ENCODE data around the gene CDH5. TPM values are rescaled to one million over a fixed set of nuclear protein-coding genes. Genes with fewer than 3 reads are reported as not detected.
A peak's percentile ranks its signal among the peaks of the same experiment; 100 is the strongest.

CDH5 gene
- total RNA-seq, 1 donor from 2014 or later = 263 TPM

- no peak for DNase-seq (ENCODE audit: low read depth in 2 of 2)
These were observed 5.8 kb downstream of the CDH5 start for GRCh38 chr16:66372078-66372897.

GRCh38 chr16:66372898-66373155 lies 6.3 kb downstream of the CDH5 start:
- no peak for DNase-seq (ENCODE audit: low read depth in 2 of 2)

GRCh38 chr16:66373667-66374066 lies 7.2 kb downstream of the CDH5 start:
- no peak for DNase-seq (ENCODE audit: low read depth in 2 of 2)

- no peak for DNase-seq (ENCODE audit: low read depth in 2 of 2)
These were observed 7.7 kb downstream of the CDH5 start for GRCh38 chr16:66374176-66374575.

- peak in 1 of 2 donors; percentile 70 for DNase-seq (ENCODE audit: low read depth in 2 of 2)
These were observed 9.0 kb downstream of the CDH5 start for GRCh38 chr16:66375451-66375850.

GRCh38 chr16:66376114-66376513 lies 9.6 kb downstream of the CDH5 start:
- DNase-seq (ENCODE audit: low read depth in 2 of 2) = peak in 1 of 2 donors; percentile 32

GRCh38 chr16:66376577-66377305 lies 10.2 kb downstream of the CDH5 start:
- peak in 1 of 2 donors; percentile 72 for DNase-seq (ENCODE audit: low read depth in 2 of 2)

- DNase-seq (ENCODE audit: low read depth in 2 of 2) = no peak
These were observed 10.8 kb downstream of the CDH5 start for GRCh38 chr16:66377324-66377723.

GRCh38 chr16:66378741-66379570 lies 12.5 kb downstream of the CDH5 start:
- DNase-seq (ENCODE audit: low read depth in 2 of 2) = no peak

- DNase-seq (ENCODE audit: low read depth in 2 of 2) = no peak
These were observed 13.1 kb downstream of the CDH5 start for GRCh38 chr16:66379571-66379941.

GRCh38 chr16:66380421-66380820 lies 13.9 kb downstream of the CDH5 start:
- DNase-seq (ENCODE audit: low read depth in 2 of 2) = no peak

GRCh38 chr16:66381585-66382170 lies 15.2 kb downstream of the CDH5 start:
- DNase-seq (ENCODE audit: low read depth in 2 of 2) = peak in 1 of 2 donors; percentile 56

GRCh38 chr16:66382171-66382965 lies 15.9 kb downstream of the CDH5 start:
- peak; percentile 84 to 98 for DNase-seq (ENCODE audit: low read depth in 2 of 2)

GRCh38 chr16:66382966-66383299 lies 16.4 kb downstream of the CDH5 start:
- DNase-seq (ENCODE audit: low read depth in 2 of 2) = peak in 1 of 2 donors; percentile 91

GRCh38 chr16:66383551-66383950 lies 17.1 kb downstream of the CDH5 start:
- DNase-seq (ENCODE audit: low read depth in 2 of 2) = no peak

- DNase-seq (ENCODE audit: low read depth in 2 of 2) = no peak
These were observed 18.9 kb downstream of the CDH5 start for GRCh38 chr16:66385415-66385814.

- no peak for DNase-seq (ENCODE audit: low read depth in 2 of 2)
These were observed 20.4 kb downstream of the CDH5 start for GRCh38 chr16:66386629-66387622.

GRCh38 chr16:66387817-66388332 lies 21.4 kb downstream of the CDH5 start:
- no peak for DNase-seq (ENCODE audit: low read depth in 2 of 2)

GRCh38 chr16:66388350-66389139 lies 22.1 kb downstream of the CDH5 start:
- no peak for DNase-seq (ENCODE audit: low read depth in 2 of 2)

Measured in dermis microvascular lymphatic vessel endothelial cell (primary cell).